ENCODE data around the gene TMC6.
A peak's percentile ranks its signal among the peaks of the same experiment; 100 is the strongest.

Gene TMC6

GRCh38 chr17:78128551-78129350 lies at the start of gene TMC6:
TMC6 (minus strand) TSS chr17:78128755; CDS start chr17:78126832, 1,923 bp downstream.
- in situ Hi-C loops (cut with HindIII; ENCODE audit: low pct_ligation_motif_present, low sequenced_read_pairs) = no loop called here
- H3K36me3 ChIP-seq (replicated peaks) = no peaks in the 10 kb centered on the region
- no peak within 1 kb of the TSS for H3K27ac ChIP-seq
- no peak for TF ChIP-seq CTCF (IDR thresholded peaks at IDR 0.05; ENCODE audit: low read depth, low read length, missing control alignments)
- H3K4me3 ChIP-seq (ENCODE audit: low read depth, low read length) = peak within 1 kb of the TSS; percentile 47
- peaks cover 8% of the 10 kb centered on the region for H3K27me3 ChIP-seq (replicated peaks)
- no peak for DNase-seq

- peak; percentile 35 for DNase-seq
- peak; percentile 95 for TF ChIP-seq CTCF (IDR thresholded peaks at IDR 0.05; ENCODE audit: low read depth, low read length, missing control alignments)
- Histone ChIP-seq H3K27ac (no peak overlapping the region), H3K36me3 (replicated peaks) (no peaks in the 10 kb centered on the region), H3K27me3 (replicated peaks) (no peaks in the 10 kb centered on the region), H3K4me3 (ENCODE audit: low read depth, low read length) (no peak overlapping the region)
- in situ Hi-C loops (cut with HindIII; ENCODE audit: low pct_ligation_motif_present, low sequenced_read_pairs) = no loop called here
These were observed 48.0 kb upstream of the TMC6 start for GRCh38 chr17:78176548-78177025.

GRCh38 chr17:78175643-78175981 lies 47.1 kb upstream of the TMC6 start:
- TF ChIP-seq CTCF (IDR thresholded peaks at IDR 0.05; ENCODE audit: low read depth, low read length, missing control alignments) = no peak
- Histone ChIP-seq H3K36me3 (replicated peaks) (no peaks in the 10 kb centered on the region), H3K27ac (no peak overlapping the region), H3K4me3 (ENCODE audit: low read depth, low read length) (no peak overlapping the region), H3K27me3 (replicated peaks) (no peaks in the 10 kb centered on the region)
- no peak for DNase-seq
- in situ Hi-C loops (cut with HindIII; ENCODE audit: low pct_ligation_motif_present, low sequenced_read_pairs) = no loop called here

GRCh38 chr17:78174870-78175642 lies 46.5 kb upstream of the TMC6 start:
- TF ChIP-seq CTCF (IDR thresholded peaks at IDR 0.05; ENCODE audit: low read depth, low read length, missing control alignments) = no peak
- H3K4me3 ChIP-seq (ENCODE audit: low read depth, low read length) = no peak overlapping the region
- no peaks in the 10 kb centered on the region for H3K36me3 ChIP-seq (replicated peaks)
- in situ Hi-C loops (cut with HindIII; ENCODE audit: low pct_ligation_motif_present, low sequenced_read_pairs) = no loop called here
- DNase-seq = no peak
- no peaks in the 10 kb centered on the region for H3K27me3 ChIP-seq (replicated peaks)
- H3K27ac ChIP-seq = no peak overlapping the region

GRCh38 chr17:78174346-78174869 lies 45.9 kb upstream of the TMC6 start:
- in situ Hi-C loops (cut with HindIII; ENCODE audit: low pct_ligation_motif_present, low sequenced_read_pairs) = no loop called here
- H3K36me3 ChIP-seq (replicated peaks) = no peaks in the 10 kb centered on the region
- H3K27me3 ChIP-seq (replicated peaks) = no peaks in the 10 kb centered on the region
- no peak for DNase-seq
- H3K4me3 ChIP-seq (ENCODE audit: low read depth, low read length) = no peak overlapping the region
- H3K27ac ChIP-seq = no peak overlapping the region
- TF ChIP-seq CTCF (IDR thresholded peaks at IDR 0.05; ENCODE audit: low read depth, low read length, missing control alignments) = no peak
